Endothelial cell of hepatic sinusoid (primary cell): ENCODE results near the gene ROBO3.

Source experiments
- in situ Hi-C: cut with HindIII; loops from 2 replicates; pipeline ENCODE4 v1.10.0; 2017; ENCODE audit warnings: low sequenced_read_pairs

ROBO3 gene

GRCh38 chr11:124865181-124865901 is at the start of gene ROBO3:
Gene ROBO3 (plus strand): TSS chr11:124865432. CDS start chr11:124865578, 146 bp downstream.
- in situ Hi-C loops = no loop called here

GRCh38 chr11:124817036-124817435 is 48.2 kb upstream of the ROBO3 start:
- in situ Hi-C loops = no loop called here

- in situ Hi-C loops = no loop called here
Measured at GRCh38 chr11:124821995-124822730, 43.1 kb upstream of the ROBO3 start.

GRCh38 chr11:124823512-124824376 is 41.5 kb upstream of the ROBO3 start:
- in situ Hi-C loops = no loop called here

- in situ Hi-C loops = no loop called here
Measured at GRCh38 chr11:124825876-124826275, 39.4 kb upstream of the ROBO3 start.

- in situ Hi-C loops = loop anchor here (5.0 kb wide), 1 partner anchor 123 kb away; no protein-coding TSS in a partner anchor
Measured at GRCh38 chr11:124829986-124830385, 35.2 kb upstream of the ROBO3 start.

GRCh38 chr11:124830749-124831148 is 34.5 kb upstream of the ROBO3 start:
- in situ Hi-C loops = loop anchor here (5.0 kb wide), 1 partner anchor 123 kb away; no protein-coding TSS in a partner anchor

GRCh38 chr11:124831897-124832296 is 33.3 kb upstream of the ROBO3 start:
- in situ Hi-C loops = loop anchor here (5.0 kb wide), 1 partner anchor 125 kb away; no protein-coding TSS in a partner anchor

- in situ Hi-C loops = loop anchor here (5.0 kb wide), 1 partner anchor 125 kb away; no protein-coding TSS in a partner anchor
Measured at GRCh38 chr11:124832571-124832970, 32.7 kb upstream of the ROBO3 start.

- in situ Hi-C loops = loop anchor here (5.0 kb wide), 2 partner anchors 127 to 187 kb away; no protein-coding TSS in a partner anchor
Measured at GRCh38 chr11:124834526-124835180, 30.6 kb upstream of the ROBO3 start.

GRCh38 chr11:124835918-124836317 is 29.3 kb upstream of the ROBO3 start:
- in situ Hi-C loops = loop anchor here (5.0 kb wide), 1 partner anchor 189 kb away; no protein-coding TSS in a partner anchor

GRCh38 chr11:124837491-124837856 is 27.8 kb upstream of the ROBO3 start:
- in situ Hi-C loops = loop anchor here (5.0 kb wide), 1 partner anchor 190 kb away; no protein-coding TSS in a partner anchor

- in situ Hi-C loops = loop anchor here (5.0 kb wide), 1 partner anchor 191 kb away; no protein-coding TSS in a partner anchor
Measured at GRCh38 chr11:124838805-124839127, 26.5 kb upstream of the ROBO3 start.

GRCh38 chr11:124839128-124839971 is 25.9 kb upstream of the ROBO3 start:
- in situ Hi-C loops = loop anchor here (5.0 kb wide), 1 partner anchor 192 kb away; no protein-coding TSS in a partner anchor

- in situ Hi-C loops = loop anchor here (5.0 kb wide), 1 partner anchor 193 kb away; no protein-coding TSS in a partner anchor
Measured at GRCh38 chr11:124839972-124840621, 25.1 kb upstream of the ROBO3 start.

GRCh38 chr11:124840666-124841065 is 24.6 kb upstream of the ROBO3 start:
- in situ Hi-C loops = no loop called here

- in situ Hi-C loops = no loop called here
Measured at GRCh38 chr11:124841201-124841600, 24.0 kb upstream of the ROBO3 start.

GRCh38 chr11:124841840-124842239 is 23.4 kb upstream of the ROBO3 start:
- in situ Hi-C loops = no loop called here

- in situ Hi-C loops = no loop called here
Measured at GRCh38 chr11:124842305-124842704, 22.9 kb upstream of the ROBO3 start.
